NCI-H82 treated with DMSO at 0.1 percent for 48 hours (cell line): ENCODE measurements around the gene NXT2.
"Not testable (repeated sequence)": the region's sequence is repeated elsewhere in the genome, so short reads cannot be mapped to it uniquely, and the experiment has no call there.

ENCODE experiments used
- DNase-seq: peaks from one replicate; lab custom pipeline; 2025; ENCODE audit not compliant: unreplicated experiment; lab: John Stamatoyannopoulos, UW

Gene NXT2

GRCh38 chrX:109536439-109537323 lies at the start of gene NXT2:
TSS of gene NXT2 (plus strand) at chrX:109536844. CDS start at chrX:109537007, 163 bp downstream.
- DNase-seq, result peak; percentile 68

- DNase-seq, result no peak
Observed at GRCh38 chrX:109487640-109488039, 49.0 kb upstream of the NXT2 start.

GRCh38 chrX:109489174-109489573 lies 47.5 kb upstream of the NXT2 start:
- no peak for DNase-seq

- DNase-seq, result no peak
Observed at GRCh38 chrX:109498434-109498833, 38.2 kb upstream of the NXT2 start.

GRCh38 chrX:109501176-109501575 lies 35.5 kb upstream of the NXT2 start:
- DNase-seq, result no peak

- DNase-seq, result no peak
Observed at GRCh38 chrX:109508915-109509314, 27.7 kb upstream of the NXT2 start.

GRCh38 chrX:109511113-109511512 lies 25.5 kb upstream of the NXT2 start:
- DNase-seq, result no peak

GRCh38 chrX:109519001-109519400 lies 17.6 kb upstream of the NXT2 start:
- no peak for DNase-seq

- DNase-seq, result no peak
Observed at GRCh38 chrX:109533005-109533404, 3.6 kb upstream of the NXT2 start.

GRCh38 chrX:109533631-109534030 lies 3.0 kb upstream of the NXT2 start:
- no peak for DNase-seq

GRCh38 chrX:109534933-109535332 lies 1.7 kb upstream of the NXT2 start:
- DNase-seq, result no peak

- no peak for DNase-seq
Observed at GRCh38 chrX:109535578-109535977, 1.1 kb upstream of the NXT2 start.

GRCh38 chrX:109537324-109537665 lies 651 bp downstream of the NXT2 start:
- no peak for DNase-seq

GRCh38 chrX:109539007-109539406 lies 2.4 kb downstream of the NXT2 start:
- not testable (repeated sequence) for DNase-seq

GRCh38 chrX:109553862-109554261 lies 17.2 kb downstream of the NXT2 start:
- DNase-seq, result no peak

- not testable (repeated sequence) for DNase-seq
Observed at GRCh38 chrX:109576083-109576482, 39.4 kb downstream of the NXT2 start.

- DNase-seq, result no peak
Observed at GRCh38 chrX:109577055-109577454, 40.4 kb downstream of the NXT2 start.

GRCh38 chrX:109578916-109579315 lies 42.3 kb downstream of the NXT2 start:
- DNase-seq, result no peak

- DNase-seq, result no peak
Observed at GRCh38 chrX:109585488-109585887, 48.8 kb downstream of the NXT2 start.

GRCh38 chrX:109590176-109590575 lies 53.5 kb downstream of the NXT2 start:
- no peak for DNase-seq
